ENCODE results near the gene COX15. TPM values are rescaled to one million over a fixed set of nuclear protein-coding genes. Genes with fewer than 3 reads are reported as not detected.

Gene COX15
- total RNA-seq, 1 donor from 2014 or later = 23.1 TPM

Other genes with a start within 250 kb of the COX15 start
- gene NKX2-3, start 199.2 kb downstream of the COX15 start, total RNA-seq (ENCODE audit: insufficient read depth, low replicate concordance) = not detected
- 45.7 TPM for gene SLC25A28, start 111.7 kb downstream of the COX15 start, total RNA-seq (ENCODE audit: insufficient read depth, low replicate concordance)
- 19.0 TPM for gene ENTPD7, start 72.6 kb downstream of the COX15 start, total RNA-seq (ENCODE audit: insufficient read depth, low replicate concordance)
- gene CUTC, start 107 bp upstream of the COX15 start, total RNA-seq (ENCODE audit: insufficient read depth, low replicate concordance) = 27.4 TPM
- gene ABCC2, start 50.5 kb upstream of the COX15 start, total RNA-seq (ENCODE audit: insufficient read depth, low replicate concordance) = 0.72 TPM